HL-60 (cell line): ENCODE data around the gene AFP.

Experiments
- DNase-seq, 2 experiments: peaks; one replicate each; pipeline ENCODE4 v3.0.0-alpha.2; 2010 to 2020; ENCODE audit warnings: low read depth in 1 of 2, low spot score in 1 of 2
- H3K27ac ChIP-seq: fragments of 250-450 bp; sonication (Bioruptor Pico); replicated peaks from 2 replicates; pipeline ENCODE4 v1.5.1; 2020; ENCODE audit warnings: mild to moderate bottlenecking, moderate library complexity
- H3K27me3 ChIP-seq: fragments of 250-450 bp; sonication (Bioruptor Pico); 2 replicates; pipeline ENCODE4 v1.5.1; 2021; ENCODE audit warnings: mild to moderate bottlenecking, moderate library complexity; ENCODE audit not compliant: insufficient read depth, poor library complexity, severe bottlenecking
- H3K4me3 ChIP-seq: replicated peaks from 2 replicates; pipeline ENCODE4 v1.5.1; 2011; ENCODE audit warnings: mild to moderate bottlenecking, control low read depth, low read length; ENCODE audit not compliant: insufficient read depth
- CTCF ChIP-seq: IDR thresholded peaks from one replicate; pipeline ENCODE4 v1.5.1; 2011; ENCODE audit warnings: low read length, control low read depth, inconsistent platforms; ENCODE audit not compliant: insufficient read depth
- GABPA ChIP-seq: IDR thresholded peaks from 2 replicates; pipeline ENCODE4 v1.6.1; 2012; ENCODE audit warnings: low read depth
- POLR2AphosphoS5 ChIP-seq: IDR thresholded peaks from 2 replicates; pipeline ENCODE4 v1.6.1; 2012; ENCODE audit warnings: low read depth
- REST ChIP-seq: IDR thresholded peaks from 2 replicates; pipeline ENCODE4 v1.6.1; 2012; ENCODE audit warnings: low read depth; ENCODE audit not compliant: insufficient replicate concordance
- SPI1 ChIP-seq: IDR thresholded peaks from 2 replicates; pipeline ENCODE4 v1.6.1; 2012; ENCODE audit warnings: low read depth, mild to moderate bottlenecking, borderline replicate concordance

AFP gene

GRCh38 chr4:73447671-73448070, 11.7 kb downstream of the AFP start:
- H3K4me3 ChIP-seq, result no peak overlapping the region
- H3K27me3 ChIP-seq, result peaks cover 8% of the 10 kb centered on the region
- TF ChIP-seq POLR2AphosphoS5, result no peak
- TF ChIP-seq REST, result no peak
- TF ChIP-seq SPI1, result no peak
- TF ChIP-seq GABPA, result no peak
- TF ChIP-seq CTCF, result no peak
- no peak for DNase-seq
- no peak overlapping the region for H3K27ac ChIP-seq

- no peak for TF ChIP-seq REST
- TF ChIP-seq POLR2AphosphoS5, result no peak
- no peak for TF ChIP-seq CTCF
- no peak for TF ChIP-seq SPI1
- no peak for TF ChIP-seq GABPA
- DNase-seq, result no peak
- peaks cover 6% of the 10 kb centered on the region for H3K27me3 ChIP-seq
- H3K27ac ChIP-seq, result no peak overlapping the region
- no peak overlapping the region for H3K4me3 ChIP-seq
Measured at GRCh38 chr4:73448448-73449203, 12.6 kb downstream of the AFP start.

GRCh38 chr4:73450398-73451004, 14.5 kb downstream of the AFP start:
- H3K27ac ChIP-seq, result no peak overlapping the region
- DNase-seq, result no peak

More at GRCh38 chr4:73450398-73451004, 14.5 kb downstream of the AFP start:
- peaks cover 2% of the 10 kb centered on the region for H3K27me3 ChIP-seq
- no peak overlapping the region for H3K4me3 ChIP-seq
- TF ChIP-seq REST, result no peak
- no peak for TF ChIP-seq SPI1
- TF ChIP-seq GABPA, result no peak
- TF ChIP-seq CTCF, result no peak
- TF ChIP-seq POLR2AphosphoS5, result no peak
